Measurements from ENCODE around the gene DNAH2.

Gene DNAH2

GRCh38 chr17:7824021-7824924 is 106.7 kb downstream of the DNAH2 start:
- no peak for DNase-seq

- peak; percentile 40 for DNase-seq
Observed at GRCh38 chr17:7825206-7825990, 107.9 kb downstream of the DNAH2 start.

DNA sequence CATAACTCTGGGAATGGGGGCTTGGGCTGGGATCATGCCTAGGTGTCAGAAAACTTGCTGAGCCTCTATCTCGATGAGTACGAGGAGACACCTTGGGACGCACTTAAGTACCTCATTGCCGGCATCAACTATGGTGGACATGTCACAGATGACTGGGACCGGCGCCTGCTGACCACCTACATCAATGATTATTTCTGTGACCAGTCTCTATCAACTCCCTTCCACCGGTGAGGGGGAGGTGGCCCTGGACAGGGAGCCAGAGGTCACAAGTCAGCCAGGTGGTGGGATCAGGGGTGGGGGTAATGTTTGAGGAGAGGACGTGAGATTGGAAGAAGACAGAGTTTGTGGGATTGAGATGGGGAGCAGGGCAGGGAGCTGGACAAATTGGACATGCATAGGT is 113.1 kb downstream of the DNAH2 start:
- no peak for DNase-seq

DNA sequence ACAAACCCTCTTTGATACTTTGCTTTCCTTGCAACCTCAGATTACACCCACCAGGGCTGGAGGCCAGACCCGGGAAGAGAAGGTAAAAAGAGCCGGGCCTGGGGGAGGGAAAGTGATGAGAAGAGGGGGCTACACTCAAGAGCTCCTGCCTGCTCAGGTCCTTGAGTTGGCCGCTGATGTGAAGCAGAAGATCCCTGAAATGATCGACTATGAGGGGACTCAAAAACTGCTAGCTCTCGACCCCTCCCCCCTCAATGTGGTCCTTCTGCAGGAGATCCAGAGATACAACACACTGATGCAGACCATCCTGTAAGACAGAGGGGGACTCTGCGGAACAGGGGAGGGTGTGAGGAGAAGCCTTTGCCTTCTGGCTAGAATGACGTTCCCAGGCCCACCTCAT is 113.7 kb downstream of the DNAH2 start:
- no peak for DNase-seq

GRCh38 chr17:7832431-7832830 is 114.9 kb downstream of the DNAH2 start:
- DNase-seq = no peak

GRCh38 chr17:7833011-7833794 is 115.7 kb downstream of the DNAH2 start:
- no peak for DNase-seq

GRCh38 chr17:7833795-7834541 is 116.4 kb downstream of the DNAH2 start, which contains the start of gene KDM6B:
Gene KDM6B (plus strand): TSS chr17:7834217. CDS start chr17:7845555, 11,338 bp downstream.
- DNase-seq = peak; percentile 95

- peak; percentile 88 for DNase-seq
Observed at GRCh38 chr17:7834542-7834956, 117.0 kb downstream of the DNAH2 start.

GRCh38 chr17:7834957-7835813 is 117.6 kb downstream of the DNAH2 start:
- DNase-seq = peak; percentile 97

DNA sequence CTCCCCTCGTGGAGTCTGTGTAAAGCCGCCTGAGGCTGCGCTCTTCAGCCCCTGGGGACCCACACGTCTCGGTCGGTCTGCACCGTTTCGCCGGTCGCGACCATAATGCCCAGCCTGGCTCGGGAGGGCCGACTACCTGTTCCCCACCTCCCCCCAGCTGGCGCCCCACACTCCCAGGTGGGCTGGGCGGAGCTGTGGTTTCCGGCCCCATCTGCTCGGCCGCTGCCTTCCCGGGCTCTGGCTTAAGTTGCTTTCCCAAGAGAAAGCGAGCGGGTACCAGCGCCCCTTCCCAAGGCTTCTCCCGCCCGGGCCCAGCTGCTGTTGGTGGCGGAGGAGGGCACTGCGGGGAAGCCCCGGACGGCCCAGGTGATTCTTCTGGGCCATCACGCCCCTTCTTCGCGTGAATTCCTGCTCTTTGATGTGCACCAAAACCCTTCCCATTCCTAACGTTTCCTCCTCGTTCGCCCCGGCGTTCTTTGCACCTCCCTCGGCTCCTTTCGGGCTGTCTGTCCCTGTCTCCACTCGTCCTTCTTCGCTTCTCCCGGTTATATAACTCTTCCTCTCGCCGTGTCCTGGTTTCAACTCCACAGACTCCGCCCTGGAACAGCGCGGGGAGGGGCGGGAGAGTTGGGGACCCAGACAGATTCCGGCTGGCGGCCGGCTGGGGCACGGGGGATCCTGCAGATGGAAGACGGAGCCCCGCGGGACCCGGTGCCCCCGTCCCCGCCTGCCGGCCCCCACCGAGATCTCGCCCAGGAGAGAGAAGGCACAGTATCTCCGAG is 118.5 kb downstream of the DNAH2 start:
- peak; percentile 61 for DNase-seq

DNA sequence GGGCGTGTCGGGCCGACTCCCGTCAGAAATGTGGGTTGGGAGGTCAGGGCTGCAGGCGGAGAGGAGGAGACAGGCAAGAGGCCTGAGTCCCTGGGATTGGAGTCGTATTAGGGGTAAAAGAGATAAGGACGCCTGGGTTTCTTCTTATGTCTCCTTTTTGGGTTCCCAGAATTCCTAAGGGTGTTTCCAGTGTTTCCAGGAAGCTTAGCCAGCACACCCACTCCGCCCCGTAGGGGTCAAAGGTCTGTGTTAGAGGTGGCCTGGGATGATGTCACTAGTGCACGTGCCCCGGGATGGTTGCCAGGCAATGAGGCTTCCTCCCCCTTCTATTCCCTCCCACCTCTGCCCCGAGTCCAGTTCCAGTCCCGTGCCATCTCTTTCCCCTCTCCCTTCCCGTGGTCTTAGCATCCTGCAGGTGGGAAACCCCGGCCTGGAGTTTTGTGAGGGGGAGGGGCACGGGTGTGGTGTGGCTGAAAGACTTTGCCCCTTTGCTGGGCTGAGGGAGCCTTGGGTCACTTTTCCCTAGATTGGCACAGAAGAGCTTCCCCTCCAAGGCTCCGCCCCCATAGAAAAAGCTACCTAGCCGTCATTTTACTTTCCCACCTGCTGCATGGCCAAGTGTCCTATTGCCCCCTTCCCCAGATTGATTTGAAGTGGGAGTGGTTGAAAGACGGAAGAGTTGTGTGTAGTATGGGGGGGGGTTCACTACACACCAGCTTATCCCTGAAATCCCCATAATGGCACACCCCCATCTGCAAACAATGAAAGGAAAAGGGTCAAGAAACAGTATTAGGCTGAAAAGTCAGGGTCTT is 119.3 kb downstream of the DNAH2 start:
- peak; percentile 92 for DNase-seq

- DNase-seq = peak; percentile 65
Observed at GRCh38 chr17:7837408-7838088, 120.0 kb downstream of the DNAH2 start.

- peak; percentile 51 for DNase-seq
Observed at GRCh38 chr17:7838090-7839075, 120.8 kb downstream of the DNAH2 start.

DNA sequence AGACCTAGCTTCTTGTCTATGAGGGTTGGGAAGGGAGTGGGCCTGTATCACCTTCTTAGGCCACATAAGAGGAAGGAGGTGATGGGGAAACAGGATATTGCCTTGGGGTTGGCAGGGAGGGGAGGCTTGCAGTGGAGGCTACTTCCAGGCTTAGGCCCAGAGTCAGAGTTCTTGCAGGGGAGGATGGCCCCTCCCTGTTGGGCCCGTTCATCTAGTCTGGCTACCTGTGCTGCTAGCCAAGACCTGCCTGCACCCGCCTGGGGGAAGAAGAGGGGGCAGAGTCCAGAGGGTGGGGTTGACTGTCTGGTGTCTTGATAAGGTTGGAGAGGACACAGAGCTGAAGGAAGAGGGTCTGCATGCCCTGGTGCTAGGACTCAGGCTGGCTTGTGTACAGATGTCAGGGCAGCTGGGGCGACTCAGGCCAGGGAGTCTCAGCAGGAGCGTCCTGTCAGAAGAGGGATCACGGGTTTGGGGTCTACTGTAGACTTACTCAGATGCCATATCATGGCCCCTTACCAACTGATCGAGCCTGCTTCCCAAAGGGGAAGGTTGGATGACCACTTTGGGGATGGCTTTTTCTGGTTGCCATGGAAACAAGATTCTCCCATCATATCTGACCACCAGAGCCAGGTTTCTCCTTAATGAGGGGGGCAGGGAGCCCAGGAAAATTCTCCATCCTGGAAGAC is 121.8 kb downstream of the DNAH2 start:
- peak; percentile 46 for DNase-seq

DNA sequence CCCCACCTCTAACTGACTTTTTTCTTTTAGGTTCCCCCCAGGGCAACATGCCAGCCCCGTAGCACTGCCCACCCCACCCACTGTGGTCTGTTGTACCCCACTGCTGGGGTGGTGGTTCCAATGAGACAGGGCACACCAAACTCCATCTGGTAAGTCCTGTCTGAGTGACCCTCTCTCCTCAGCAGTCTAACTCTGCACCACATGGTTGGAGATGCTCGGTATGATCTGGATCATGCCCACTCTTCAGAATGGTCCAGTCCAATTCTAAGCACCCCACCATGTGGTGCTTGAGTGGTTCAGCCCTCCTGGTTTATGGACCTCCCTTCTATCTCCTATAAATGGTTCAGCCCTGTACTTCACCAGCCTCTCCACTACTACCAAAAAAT is 122.3 kb downstream of the DNAH2 start:
- no peak for DNase-seq

DNA sequence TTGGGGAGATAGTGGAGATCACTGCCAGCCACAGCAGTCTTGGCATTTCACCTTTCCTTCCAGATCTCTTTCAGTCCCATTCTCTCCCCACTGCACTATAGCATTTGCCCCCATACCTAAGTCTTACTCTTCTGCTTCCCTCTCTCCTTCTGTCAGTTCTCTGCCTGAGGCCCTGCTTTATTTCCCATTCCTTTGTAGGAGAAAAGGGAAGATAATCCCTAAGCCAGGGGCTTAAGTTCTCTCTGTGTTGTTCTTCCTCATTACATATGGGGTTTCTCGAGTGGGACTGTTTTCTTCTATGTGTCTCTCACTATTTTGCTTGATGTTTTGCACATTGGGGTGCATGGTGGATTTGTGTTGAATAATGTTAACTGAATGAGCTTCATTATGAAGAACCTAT is 122.9 kb downstream of the DNAH2 start:
- no peak for DNase-seq

DNA sequence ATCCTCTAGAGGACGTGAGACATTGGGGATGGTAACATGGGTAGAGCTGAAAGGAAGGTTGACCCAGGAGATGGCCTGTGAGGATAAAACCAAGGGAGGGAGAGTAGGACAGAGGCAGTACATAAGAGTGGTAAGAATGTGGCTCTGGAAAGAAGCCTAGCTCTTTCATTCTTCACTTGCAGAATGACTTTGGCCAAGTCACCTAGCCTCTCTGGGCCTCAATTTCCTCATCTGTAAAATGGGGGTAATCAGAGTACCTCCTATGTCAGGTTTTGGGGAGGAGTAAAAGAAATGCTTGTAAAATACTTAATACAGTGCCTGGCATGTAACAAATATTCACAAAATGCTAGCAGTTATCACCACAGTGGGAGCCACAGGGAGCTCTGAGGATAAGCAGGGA is 123.3 kb downstream of the DNAH2 start:
- no peak for DNase-seq

Data from suppressor macrophage treated with lipopolysaccharide for 4 hours (primary cell).